C4-2B (cell line): Measurements from ENCODE around the gene NT5DC3.

Source experiments
- CTCF ChIP-seq: fragments of 450-650 bp; conservative IDR thresholded peaks from 2 replicates; pipeline ENCODE4 v1.5.1; 2017; ENCODE audit warnings: mild to moderate bottlenecking
- ZFX ChIP-seq: fragments of 450-650 bp; IDR thresholded peaks from 2 replicates; pipeline ENCODE4 v1.6.1; 2017

DNA sequence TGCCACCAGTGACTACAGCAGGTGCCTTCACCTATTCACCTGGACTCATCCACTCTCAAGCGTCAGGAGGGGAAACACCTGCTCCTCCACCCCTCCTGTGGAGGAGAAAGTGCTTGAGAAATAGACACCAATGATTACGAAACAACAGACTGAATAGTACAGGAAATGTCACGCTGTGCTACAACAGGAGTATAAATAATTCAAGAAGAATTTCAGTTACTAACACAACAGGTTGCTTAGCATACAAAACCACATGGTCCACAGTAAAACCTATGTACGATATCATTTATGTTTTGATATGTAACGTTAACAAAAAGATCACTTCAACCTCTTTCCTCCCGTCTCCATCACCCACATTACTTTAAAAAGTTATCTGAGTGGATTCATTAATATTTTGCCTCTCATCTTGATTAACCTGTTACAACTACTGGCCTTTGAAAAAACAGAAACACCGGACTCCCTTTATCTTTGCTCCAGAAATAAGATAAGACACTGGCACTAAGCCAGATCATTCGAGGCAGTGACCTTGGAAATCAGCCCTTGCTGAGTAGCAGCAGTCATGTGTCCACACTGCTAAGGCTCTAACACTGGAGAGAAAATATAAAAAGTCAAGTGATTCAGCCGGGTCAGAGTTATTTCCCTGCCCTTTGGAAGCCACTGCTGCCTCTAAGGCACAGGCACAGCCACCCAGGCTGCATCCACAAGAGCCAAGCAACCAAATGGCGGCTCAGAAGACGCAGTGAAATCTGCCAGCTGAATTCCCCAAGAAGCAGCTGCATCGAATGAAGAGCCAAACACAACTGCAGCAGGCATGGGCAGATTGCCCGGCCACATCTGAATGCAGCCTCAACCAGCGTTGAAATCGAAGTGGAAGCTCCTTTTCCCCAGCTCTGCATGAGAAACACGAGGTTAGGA, 40.9 kb downstream of the NT5DC3 start:
- TF ChIP-seq CTCF = no peak
- TF ChIP-seq ZFX = no peak
